B cell (primary cell): Measurements from ENCODE around the gene PGM2.

Experiments
- EZH2 ChIP-seq: IDR thresholded peaks from 2 replicates; pipeline ENCODE4 v1.6.1; 2012; ENCODE audit warnings: borderline replicate concordance, low read depth, mild to moderate bottlenecking, moderate library complexity, low read length; ENCODE audit not compliant: insufficient read depth, poor library complexity, severe bottlenecking
- TF ChIP-seq, protein P1 (sequence below): fragments of 200-600 bp; IDR thresholded peaks from one replicate; pipeline ENCODE4 v1.8.0; 2022; ENCODE audit warnings: antibody characterized with exemption, mild to moderate bottlenecking

- TF ChIP-seq, protein P1, sequence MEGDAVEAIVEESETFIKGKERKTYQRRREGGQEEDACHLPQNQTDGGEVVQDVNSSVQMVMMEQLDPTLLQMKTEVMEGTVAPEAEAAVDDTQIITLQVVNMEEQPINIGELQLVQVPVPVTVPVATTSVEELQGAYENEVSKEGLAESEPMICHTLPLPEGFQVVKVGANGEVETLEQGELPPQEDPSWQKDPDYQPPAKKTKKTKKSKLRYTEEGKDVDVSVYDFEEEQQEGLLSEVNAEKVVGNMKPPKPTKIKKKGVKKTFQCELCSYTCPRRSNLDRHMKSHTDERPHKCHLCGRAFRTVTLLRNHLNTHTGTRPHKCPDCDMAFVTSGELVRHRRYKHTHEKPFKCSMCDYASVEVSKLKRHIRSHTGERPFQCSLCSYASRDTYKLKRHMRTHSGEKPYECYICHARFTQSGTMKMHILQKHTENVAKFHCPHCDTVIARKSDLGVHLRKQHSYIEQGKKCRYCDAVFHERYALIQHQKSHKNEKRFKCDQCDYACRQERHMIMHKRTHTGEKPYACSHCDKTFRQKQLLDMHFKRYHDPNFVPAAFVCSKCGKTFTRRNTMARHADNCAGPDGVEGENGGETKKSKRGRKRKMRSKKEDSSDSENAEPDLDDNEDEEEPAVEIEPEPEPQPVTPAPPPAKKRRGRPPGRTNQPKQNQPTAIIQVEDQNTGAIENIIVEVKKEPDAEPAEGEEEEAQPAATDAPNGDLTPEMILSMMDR = peak; percentile 87
- no peak for TF ChIP-seq EZH2
Measured at GRCh38 chr4:37803348-37803973, 23.0 kb upstream of the PGM2 start.
